Dedifferentiated amniotic fluid mesenchymal stem cell (primary cell): Measurements from ENCODE around the gene RPRD2.

Experiments used
- DNase-seq: peaks from one replicate; pipeline ENCODE4 v3.0.0-alpha.2; 2016; ENCODE audit errors: extremely low spot score

Gene RPRD2

GRCh38 chr1:150469291-150469690 lies 105.3 kb downstream of the RPRD2 start:
- DNase-seq = no peak

- no peak for DNase-seq
Observed at GRCh38 chr1:150472601-150473200, 108.8 kb downstream of the RPRD2 start.

- DNase-seq = no peak
Observed at GRCh38 chr1:150473659-150474058, 109.7 kb downstream of the RPRD2 start.

- no peak for DNase-seq
Observed at GRCh38 chr1:150474869-150475268, 110.9 kb downstream of the RPRD2 start.

DNA sequence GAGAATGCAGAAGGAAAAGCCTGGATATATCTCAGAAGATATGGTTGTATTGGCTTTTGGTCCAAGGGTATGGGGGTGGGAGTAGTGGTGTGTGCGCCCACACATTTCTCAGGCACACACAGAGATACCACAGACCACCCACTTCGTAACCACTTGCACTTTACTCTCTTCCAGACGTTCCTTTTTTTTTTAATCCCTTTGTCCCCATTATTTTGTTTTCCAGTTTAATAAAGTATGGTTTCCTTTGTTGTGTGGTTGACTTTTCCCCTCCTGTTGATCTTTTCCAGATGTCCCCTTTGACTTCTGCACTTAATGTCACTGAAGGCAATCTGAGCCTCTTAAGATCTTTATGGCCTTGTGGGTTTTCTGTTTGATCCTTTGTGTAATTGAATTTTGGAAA lies 112.8 kb downstream of the RPRD2 start:
- DNase-seq = no peak

DNA sequence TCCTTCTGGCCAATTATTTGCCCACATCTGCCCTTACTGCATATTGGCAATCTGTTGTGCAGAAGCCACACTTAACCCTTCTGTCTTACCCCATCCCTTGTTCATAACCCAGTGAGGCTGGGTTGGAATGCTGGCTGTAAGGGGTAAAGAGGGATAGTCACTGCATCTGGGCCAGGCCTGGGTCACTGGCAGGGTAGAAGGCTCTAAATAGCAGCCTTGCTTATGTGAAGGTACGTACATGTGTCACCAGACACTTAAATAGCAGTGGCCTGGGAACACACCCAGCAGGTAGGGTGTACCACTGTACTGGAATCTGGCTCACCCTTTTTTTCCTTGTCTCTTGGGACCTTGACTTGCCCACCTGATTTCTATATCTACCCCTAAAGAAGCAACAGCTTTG lies 113.4 kb downstream of the RPRD2 start:
- no peak for DNase-seq

- no peak for DNase-seq
Observed at GRCh38 chr1:150477733-150478132, 113.8 kb downstream of the RPRD2 start.

- no peak for DNase-seq
Observed at GRCh38 chr1:150479370-150479769, 115.4 kb downstream of the RPRD2 start.

DNA sequence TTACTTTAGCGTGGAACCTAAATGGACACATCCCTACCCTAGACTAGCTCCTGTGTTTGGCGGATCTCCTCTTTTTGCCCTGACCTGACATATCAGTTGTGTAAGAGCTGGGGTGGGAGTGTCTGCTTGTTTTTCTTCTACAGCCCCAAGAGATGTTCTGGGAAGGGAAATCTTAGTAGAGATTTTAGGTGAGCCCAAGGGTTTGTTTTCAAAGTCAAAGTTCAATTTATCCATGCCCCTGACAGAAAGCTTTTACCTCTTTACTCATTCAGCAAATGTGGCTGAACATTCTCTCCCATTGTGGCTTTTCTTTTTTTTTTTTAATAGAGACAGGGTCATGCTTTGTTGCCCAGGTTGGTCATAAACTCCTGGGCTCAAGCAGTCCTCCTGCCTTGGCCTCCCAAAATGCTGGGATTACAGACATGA lies 116.0 kb downstream of the RPRD2 start:
- DNase-seq = no peak

DNA sequence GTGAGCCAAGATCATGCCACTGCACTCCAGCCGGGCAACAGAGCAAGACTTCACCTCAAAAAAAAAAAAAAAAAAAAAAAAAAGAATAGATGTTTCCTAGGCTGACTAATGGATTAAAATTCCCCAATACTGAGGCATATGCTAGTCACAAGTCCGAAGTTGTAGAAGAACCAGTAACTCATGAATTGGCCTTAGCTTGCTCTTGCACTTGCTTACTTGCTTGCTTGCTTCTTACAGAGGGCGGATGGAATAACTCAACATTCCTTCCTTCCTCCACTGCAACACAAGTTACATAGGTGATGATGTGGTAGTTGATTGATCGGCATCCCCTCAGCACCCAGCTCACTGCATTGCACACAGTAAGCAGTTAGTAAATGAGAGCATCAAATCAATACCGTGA lies 120.5 kb downstream of the RPRD2 start:
- no peak for DNase-seq

DNA sequence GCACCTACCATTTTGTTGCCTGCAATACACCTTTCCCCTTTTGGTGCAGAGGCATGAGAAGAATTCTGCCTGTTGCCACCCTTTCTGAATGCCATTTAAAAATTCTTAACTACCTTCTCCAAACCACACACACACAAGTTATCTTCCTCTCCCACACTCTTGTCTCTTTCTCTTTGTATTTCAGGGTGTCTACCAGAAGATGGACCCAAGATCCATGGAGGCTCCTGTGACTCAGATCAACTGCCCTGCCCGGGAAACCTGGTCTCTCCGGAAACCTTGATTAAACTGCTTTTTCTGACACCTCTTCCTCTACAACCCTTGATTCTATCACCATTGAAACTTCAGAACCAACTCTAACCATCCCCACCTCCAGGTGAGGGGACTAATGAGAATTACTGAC lies 120.9 kb downstream of the RPRD2 start:
- DNase-seq = no peak

GRCh38 chr1:150486966-150487762 lies 123.2 kb downstream of the RPRD2 start, which contains the start of gene TARS2:
Gene TARS2 (plus strand): TSS chr1:150487419. CDS start chr1:150487451, 32 bp downstream.
- DNase-seq = peak; percentile 99

DNA sequence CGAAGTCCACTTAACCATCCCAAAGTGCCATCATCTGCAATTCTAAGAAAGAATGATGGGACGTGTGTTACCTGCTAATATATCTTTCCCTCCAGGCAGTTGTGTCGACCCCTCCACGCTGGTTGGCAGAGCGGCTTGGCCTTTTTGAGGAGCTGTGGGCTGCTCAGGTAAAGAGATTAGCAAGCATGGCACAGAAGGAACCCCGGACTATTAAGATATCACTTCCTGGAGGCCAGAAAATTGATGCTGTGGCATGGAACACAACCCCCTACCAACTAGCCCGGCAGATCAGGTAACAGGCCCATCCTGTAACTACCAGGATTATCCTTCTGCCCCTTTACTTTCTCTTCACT lies 123.8 kb downstream of the RPRD2 start:
- DNase-seq = no peak

DNA sequence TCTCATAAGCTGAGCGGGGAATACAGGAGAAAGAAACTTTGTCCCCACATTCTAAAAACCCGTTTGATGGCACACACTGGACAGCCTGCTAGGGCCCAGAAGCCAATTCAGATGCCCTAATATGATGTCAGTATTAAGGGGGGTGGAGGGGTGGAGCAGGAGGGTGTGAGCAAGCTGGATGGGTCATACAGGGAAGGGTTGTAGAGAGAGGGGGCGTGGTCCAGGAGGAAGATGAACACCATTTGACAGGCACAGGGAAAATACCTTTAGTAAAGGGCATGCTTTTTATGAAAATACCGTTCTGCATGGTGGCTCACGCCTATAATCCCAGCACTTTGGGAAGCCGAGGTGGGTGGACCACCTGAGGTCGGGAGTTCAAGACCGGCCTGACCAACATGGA lies 129.2 kb downstream of the RPRD2 start:
- no peak for DNase-seq

GRCh38 chr1:150498342-150498741 lies 134.4 kb downstream of the RPRD2 start:
- no peak for DNase-seq

DNA sequence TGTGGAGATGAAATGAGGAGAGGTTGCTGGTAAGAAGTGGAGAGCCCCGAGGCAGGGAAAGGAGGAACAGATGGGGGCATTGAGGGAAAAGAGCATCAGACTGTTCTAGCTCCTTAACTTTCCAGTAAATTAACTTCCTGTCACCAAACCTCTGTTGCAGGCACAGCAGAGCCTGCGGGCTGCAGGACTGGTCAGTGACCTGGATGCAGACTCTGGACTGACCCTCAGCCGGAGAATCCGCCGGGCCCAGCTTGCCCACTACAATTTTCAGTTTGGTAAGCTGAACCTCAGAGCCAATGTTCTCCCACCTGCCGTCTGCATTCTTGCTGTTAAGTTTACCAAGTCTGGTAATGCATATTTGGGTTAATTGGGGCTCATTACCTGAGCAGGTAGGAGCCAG lies 141.5 kb downstream of the RPRD2 start:
- no peak for DNase-seq

DNA sequence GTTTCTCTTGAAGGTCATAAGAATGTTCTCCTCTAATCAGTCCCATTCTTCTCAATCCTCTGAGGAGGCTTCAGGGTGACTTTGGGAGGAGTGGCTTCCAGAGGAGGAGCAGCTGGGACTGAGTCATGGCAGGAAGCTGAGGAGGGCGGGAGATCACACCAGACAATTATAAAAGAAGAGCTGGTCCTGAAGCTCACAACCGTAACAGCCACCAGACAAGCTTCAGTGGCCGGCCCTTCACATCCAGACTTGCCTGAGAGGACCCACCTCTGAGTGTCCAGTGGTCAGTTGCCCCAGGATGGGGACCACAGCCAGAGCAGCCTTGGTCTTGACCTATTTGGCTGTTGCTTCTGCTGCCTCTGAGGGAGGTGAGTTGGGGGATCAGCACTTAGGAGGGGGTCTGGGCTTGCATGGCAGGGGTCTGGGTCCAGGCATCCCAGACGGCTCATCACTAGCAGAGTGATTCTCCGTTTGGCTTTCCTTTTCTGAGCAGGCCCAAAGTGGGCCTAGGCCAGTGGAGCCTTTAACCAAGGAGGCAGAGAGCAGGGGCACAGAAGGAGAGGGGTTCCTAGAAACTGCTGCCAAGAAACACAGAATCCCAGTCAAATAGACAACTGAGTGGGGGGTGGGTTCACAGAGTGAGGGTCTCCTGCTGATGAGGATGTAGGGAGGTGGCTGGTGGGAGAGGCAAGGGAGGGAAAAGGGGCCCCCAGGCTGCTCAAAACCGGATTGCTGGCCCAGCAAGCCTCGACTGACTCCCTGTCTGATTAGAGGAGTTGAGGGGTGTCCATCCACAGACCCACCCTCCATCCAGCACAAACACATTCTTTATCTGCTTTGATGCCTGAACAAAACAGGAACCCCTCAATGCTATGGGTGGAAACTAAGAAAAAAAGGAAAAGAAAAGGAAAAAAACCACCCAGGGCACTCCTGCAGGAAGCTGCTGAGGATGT lies 144.2 kb downstream of the RPRD2 start, which contains the start of gene ECM1:
TSS of gene ECM1 (plus strand) at position 198 of the 953 bp plus-strand sequence. CDS start at position 299, 101 bp downstream.
- peak; percentile 69 for DNase-seq

GRCh38 chr1:150508982-150509381 lies 145.0 kb downstream of the RPRD2 start:
- DNase-seq = no peak

- peak; percentile 10 for DNase-seq
Observed at GRCh38 chr1:150511551-150511950, 147.6 kb downstream of the RPRD2 start.

DNA sequence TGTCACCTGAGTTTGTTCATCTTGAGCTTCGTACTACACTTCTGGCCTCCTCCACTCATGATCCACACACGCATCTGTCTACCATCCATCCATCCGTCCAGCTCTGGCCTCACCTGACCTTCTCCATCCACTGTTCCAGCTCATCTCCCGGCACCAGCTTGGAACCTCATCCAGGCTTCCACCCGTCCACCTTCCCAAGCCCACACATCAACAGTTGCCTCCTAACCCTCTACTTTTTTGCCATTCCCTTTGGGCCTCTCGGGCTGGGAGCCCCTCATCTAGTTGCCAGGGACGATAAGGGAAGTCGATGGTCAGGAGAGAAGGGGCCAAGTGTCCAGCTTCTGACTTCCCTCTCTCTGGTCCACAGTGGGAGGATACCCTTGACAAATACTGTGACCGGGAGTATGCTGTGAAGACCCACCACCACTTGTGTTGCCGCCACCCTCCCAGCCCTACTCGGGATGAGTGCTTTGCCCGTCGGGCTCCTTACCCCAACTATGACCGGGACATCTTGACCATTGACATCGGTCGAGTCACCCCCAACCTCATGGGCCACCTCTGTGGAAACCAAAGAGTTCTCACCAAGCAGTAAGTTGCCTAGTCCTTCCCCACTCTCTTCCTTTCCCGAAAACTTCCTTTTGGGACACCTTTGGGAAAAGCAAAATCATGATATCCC lies 148.2 kb downstream of the RPRD2 start:
- peak; percentile 13 for DNase-seq

- DNase-seq = peak; percentile 14
Observed at GRCh38 chr1:150512846-150513245, 148.9 kb downstream of the RPRD2 start.
